ENCODE measurements around the gene LPXN.

DNA sequence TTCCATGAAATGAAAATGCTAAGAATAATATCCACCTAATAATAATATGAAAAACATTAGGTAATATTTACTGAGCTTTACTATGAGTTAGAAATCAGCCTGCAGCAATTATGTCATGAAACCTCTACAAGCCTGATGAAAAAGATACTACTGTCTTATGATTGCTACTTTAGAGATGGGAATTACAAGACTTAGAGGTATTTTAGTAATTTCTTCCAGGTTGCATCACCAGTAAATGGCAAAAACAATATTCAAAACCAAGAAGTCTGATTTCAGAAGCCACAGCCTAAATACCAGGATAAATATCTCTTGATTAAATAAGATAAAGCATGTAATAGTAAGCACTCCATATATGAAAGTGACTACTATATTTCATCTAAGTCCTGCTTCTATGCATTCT lies 81.6 kb downstream of the LPXN start:
- TF ChIP-seq CTCF (conservative IDR thresholded peaks at IDR 0.05; ENCODE audit: low read length) (no peak), EZH2phosphoT487 (IDR thresholded peaks at IDR 0.05; ENCODE audit: borderline replicate concordance) (no peak)
